ENCODE results near the gene SLC2A6.

SLC2A6 gene

GRCh38 chr9:133519693-133520092 lies 40.8 kb upstream of the SLC2A6 start:
- Mint-ChIP-seq H3K27me3 (peaks cover 16 to 22% of the 10 kb centered on the region in 2 donors), H3K36me3 (ENCODE audit: insufficient read depth) (no peaks in the 10 kb centered on the region), H3K9me3 (no peaks in the 10 kb centered on the region), H3K4me1 (ENCODE audit: low read depth in 2 of 2) (no peaks in the 10 kb centered on the region), H3K27ac (no peak overlapping the region), H3K4me3 (no peak overlapping the region)
- DNase-seq (no peak), ATAC-seq (replicated peaks) (no peak)

DNA sequence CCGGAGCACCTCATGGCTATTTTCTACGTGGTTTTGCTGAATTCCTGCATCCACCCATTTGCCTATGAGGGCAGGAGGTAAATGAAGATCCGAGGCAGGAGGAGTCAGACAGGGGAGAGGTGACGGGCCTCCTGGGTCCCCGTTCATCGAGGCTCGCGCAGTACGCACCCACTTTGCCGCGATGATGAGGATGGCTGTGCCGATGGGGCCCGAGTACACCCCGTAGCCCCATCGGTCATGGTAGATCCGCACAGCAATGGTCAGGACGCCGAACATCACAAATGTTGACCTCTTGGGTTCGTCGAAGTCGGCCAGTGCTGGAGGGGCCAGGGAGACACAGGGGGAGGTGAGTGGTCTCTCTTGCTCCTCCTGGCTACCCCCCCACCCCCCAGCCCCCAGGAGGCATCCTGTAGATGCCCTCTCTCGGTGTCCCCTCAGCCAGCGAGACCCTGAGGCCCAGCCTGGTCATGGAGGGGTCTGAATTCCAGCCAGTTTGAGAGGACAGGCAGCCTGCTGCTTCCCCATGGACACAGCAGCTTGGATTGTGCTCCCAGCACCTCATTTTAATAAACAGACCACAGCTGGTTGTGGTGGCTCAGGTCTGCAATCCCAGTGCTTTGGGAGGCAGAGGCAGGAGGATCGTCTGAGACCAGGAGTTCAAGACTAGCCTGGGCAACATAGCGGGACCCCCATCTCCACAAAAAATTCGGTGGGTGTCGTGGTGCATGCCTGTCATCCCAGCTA lies 40.0 kb upstream of the SLC2A6 start:
- Mint-ChIP-seq H3K4me1 (ENCODE audit: low read depth in 2 of 2) (no peaks in the 10 kb centered on the region), H3K4me3 (no peak overlapping the region), H3K36me3 (ENCODE audit: insufficient read depth) (no peaks in the 10 kb centered on the region), H3K9me3 (no peaks in the 10 kb centered on the region), H3K27me3 (peaks cover 16 to 22% of the 10 kb centered on the region in 2 donors), H3K27ac (no peak overlapping the region)
- ATAC-seq (replicated peaks) (no peak), DNase-seq (no peak)

GRCh38 chr9:133518200-133518599 lies 39.3 kb upstream of the SLC2A6 start:
- Mint-ChIP-seq H3K27ac (no peak overlapping the region), H3K27me3 (peaks cover 14 to 22% of the 10 kb centered on the region in 2 donors)
- ATAC-seq (replicated peaks): no peak

GRCh38 chr9:133517711-133518110 lies 38.8 kb upstream of the SLC2A6 start:
- ATAC-seq (replicated peaks) (no peak), DNase-seq (no peak)
- Mint-ChIP-seq H3K27ac (no peak overlapping the region), H3K4me1 (ENCODE audit: low read depth in 2 of 2) (no peaks in the 10 kb centered on the region), H3K4me3 (no peak overlapping the region), H3K9me3 (no peaks in the 10 kb centered on the region), H3K36me3 (ENCODE audit: insufficient read depth) (no peaks in the 10 kb centered on the region), H3K27me3 (peaks cover 11 to 22% of the 10 kb centered on the region in 2 donors)

More at GRCh38 chr9:133518200-133518599, 39.3 kb upstream of the SLC2A6 start:
- no peaks in the 10 kb centered on the region for H3K4me1 Mint-ChIP-seq (ENCODE audit: low read depth in 2 of 2)
- no peak overlapping the region for H3K4me3 Mint-ChIP-seq
- no peak for DNase-seq
- H3K36me3 Mint-ChIP-seq (ENCODE audit: insufficient read depth): no peaks in the 10 kb centered on the region
- H3K9me3 Mint-ChIP-seq: no peaks in the 10 kb centered on the region

GRCh38 chr9:133516961-133517350 lies 38.1 kb upstream of the SLC2A6 start:
- no peaks in the 10 kb centered on the region for H3K36me3 Mint-ChIP-seq (ENCODE audit: insufficient read depth)
- DNase-seq: no peak
- H3K27ac Mint-ChIP-seq: no peak overlapping the region
- no peaks in the 10 kb centered on the region for H3K9me3 Mint-ChIP-seq
- no peak overlapping the region for H3K4me3 Mint-ChIP-seq
- ATAC-seq (replicated peaks): no peak
- H3K27me3 Mint-ChIP-seq: peaks cover 11 to 22% of the 10 kb centered on the region in 2 donors
- H3K4me1 Mint-ChIP-seq (ENCODE audit: low read depth in 2 of 2): no peaks in the 10 kb centered on the region

GRCh38 chr9:133516256-133516960 lies 37.5 kb upstream of the SLC2A6 start:
- Mint-ChIP-seq H3K27ac (no peak overlapping the region), H3K4me3 (no peak overlapping the region), H3K4me1 (ENCODE audit: low read depth in 2 of 2) (no peaks in the 10 kb centered on the region), H3K9me3 (no peaks in the 10 kb centered on the region), H3K36me3 (ENCODE audit: insufficient read depth) (no peaks in the 10 kb centered on the region), H3K27me3 (peaks cover 11 to 22% of the 10 kb centered on the region in 2 donors)
- ATAC-seq (replicated peaks): no peak
- DNase-seq: no peak

- Mint-ChIP-seq H3K27ac (no peak overlapping the region), H3K36me3 (ENCODE audit: insufficient read depth) (no peaks in the 10 kb centered on the region), H3K27me3 (peaks cover 11 to 22% of the 10 kb centered on the region in 2 donors), H3K9me3 (no peaks in the 10 kb centered on the region), H3K4me1 (ENCODE audit: low read depth in 2 of 2) (no peaks in the 10 kb centered on the region), H3K4me3 (no peak overlapping the region)
- no peak for ATAC-seq (replicated peaks)
- DNase-seq: no peak
Measured at GRCh38 chr9:133515615-133516255, 36.8 kb upstream of the SLC2A6 start.

DNA sequence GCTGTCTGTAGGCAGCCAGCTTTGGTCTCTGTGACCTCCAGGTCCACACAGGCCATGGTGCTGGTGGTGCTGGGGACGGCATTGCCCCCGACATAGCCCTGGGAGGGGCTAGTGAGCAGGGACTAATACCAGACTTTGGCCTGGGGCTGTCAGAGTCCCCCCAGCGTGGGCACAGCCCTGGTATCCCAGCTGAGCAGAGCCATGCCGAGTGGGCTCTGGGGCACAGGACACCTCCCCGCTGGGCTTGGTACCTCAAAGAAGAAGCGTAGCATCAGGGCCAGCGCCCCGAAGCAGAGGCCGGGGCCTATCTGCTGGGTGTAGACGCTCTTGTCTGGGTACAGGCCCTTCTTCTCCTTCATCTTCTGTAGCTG lies 36.3 kb upstream of the SLC2A6 start:
- no peak overlapping the region for H3K4me3 Mint-ChIP-seq
- no peak overlapping the region for H3K27ac Mint-ChIP-seq
- ATAC-seq (replicated peaks) (no peak), DNase-seq (no peak)
- H3K27me3 Mint-ChIP-seq: peaks cover 11 to 22% of the 10 kb centered on the region in 2 donors
- H3K4me1 Mint-ChIP-seq (ENCODE audit: low read depth in 2 of 2): no peaks in the 10 kb centered on the region
- H3K36me3 Mint-ChIP-seq (ENCODE audit: insufficient read depth): no peaks in the 10 kb centered on the region
- no peaks in the 10 kb centered on the region for H3K9me3 Mint-ChIP-seq

- no peaks in the 10 kb centered on the region for H3K9me3 Mint-ChIP-seq
- H3K27me3 Mint-ChIP-seq: peaks cover 11 to 20% of the 10 kb centered on the region in 2 donors
- no peaks in the 10 kb centered on the region for H3K36me3 Mint-ChIP-seq (ENCODE audit: insufficient read depth)
- DNase-seq (no peak), ATAC-seq (replicated peaks) (no peak)
- H3K4me3 Mint-ChIP-seq: no peak overlapping the region
- no peak overlapping the region for H3K27ac Mint-ChIP-seq
- H3K4me1 Mint-ChIP-seq (ENCODE audit: low read depth in 2 of 2): peaks cover under 1% of the 10 kb centered on the region in 2 donors
Measured at GRCh38 chr9:133514460-133515239, 35.8 kb upstream of the SLC2A6 start.

DNA sequence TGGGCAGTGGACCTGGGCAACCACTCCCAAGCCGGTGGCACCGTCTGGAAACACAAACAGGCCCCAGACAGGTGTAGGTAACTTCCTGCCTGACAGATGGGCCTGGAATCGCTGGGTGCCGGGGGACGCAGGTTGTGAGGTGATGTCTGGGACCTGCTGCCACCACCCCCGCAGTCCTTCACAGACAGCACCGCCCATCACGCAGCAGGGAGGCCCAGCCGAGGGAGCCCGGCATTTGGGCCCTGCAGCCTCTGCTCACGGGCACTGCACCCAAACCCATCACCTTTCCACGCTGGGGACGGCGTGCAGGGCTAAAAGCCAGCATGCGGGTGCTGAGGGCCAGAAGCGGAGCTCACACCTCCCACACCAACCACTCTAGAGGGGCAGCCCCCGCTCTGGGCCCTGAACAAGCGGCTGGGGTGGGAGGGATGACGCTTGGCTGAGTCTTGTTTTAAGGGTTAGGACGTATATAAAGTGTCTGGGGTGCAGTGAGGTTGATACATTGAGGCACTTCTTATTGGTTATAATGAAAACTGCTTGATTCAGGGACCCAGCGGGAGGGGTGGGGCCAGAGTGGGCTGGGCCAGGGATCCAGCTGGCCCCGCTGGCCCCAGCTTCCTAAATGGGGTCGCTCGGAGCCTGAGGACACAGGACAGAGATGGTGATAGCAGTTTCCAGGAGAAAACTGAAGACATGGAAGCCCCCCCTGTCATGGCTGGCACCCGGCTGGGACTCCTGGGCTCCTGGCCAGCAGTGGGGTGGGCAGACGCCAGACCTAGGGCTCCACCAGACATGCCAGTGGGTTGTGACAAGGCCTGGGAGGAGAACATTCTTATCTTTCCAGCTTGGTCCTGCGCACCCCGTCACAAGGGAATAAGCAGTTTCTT lies 34.6 kb upstream of the SLC2A6 start:
- Mint-ChIP-seq H3K27ac (no peak overlapping the region), H3K36me3 (ENCODE audit: insufficient read depth) (no peaks in the 10 kb centered on the region), H3K27me3 (peaks cover 8% of the 10 kb centered on the region in 2 donors), H3K9me3 (no peaks in the 10 kb centered on the region), H3K4me3 (no peak overlapping the region), H3K4me1 (ENCODE audit: low read depth in 2 of 2) (peaks cover 6 to 9% of the 10 kb centered on the region in 2 donors)
- ATAC-seq (replicated peaks) (no peak), DNase-seq (no peak)

GRCh38 chr9:133512253-133513213 lies 33.6 kb upstream of the SLC2A6 start:
- Mint-ChIP-seq H3K4me1 (ENCODE audit: low read depth in 2 of 2) (peaks cover 6 to 9% of the 10 kb centered on the region in 2 donors), H3K27ac (no peak overlapping the region), H3K27me3 (no peaks in the 10 kb centered on the region), H3K36me3 (ENCODE audit: insufficient read depth) (no peaks in the 10 kb centered on the region), H3K4me3 (no peak overlapping the region), H3K9me3 (no peaks in the 10 kb centered on the region)
- no peak for DNase-seq
- ATAC-seq (replicated peaks): no peak

- no peaks in the 10 kb centered on the region for H3K36me3 Mint-ChIP-seq (ENCODE audit: insufficient read depth)
- H3K27me3 Mint-ChIP-seq: no peaks in the 10 kb centered on the region
- H3K4me1 Mint-ChIP-seq (ENCODE audit: low read depth in 2 of 2): peaks cover 6 to 9% of the 10 kb centered on the region in 2 donors
- H3K4me3 Mint-ChIP-seq: no peak overlapping the region
- ATAC-seq (replicated peaks) (no peak), DNase-seq (no peak)
- H3K27ac Mint-ChIP-seq: no peak overlapping the region
- H3K9me3 Mint-ChIP-seq: no peaks in the 10 kb centered on the region
Measured at GRCh38 chr9:133511607-133512006, 32.7 kb upstream of the SLC2A6 start.

Measured in effector memory CD8-positive, alpha-beta T cell (primary cell).